Left ventricle myocardium inferior (tissue), 1 donor: ENCODE data around the gene UGT8. TPM values are rescaled to one million over a fixed set of nuclear protein-coding genes. Genes with fewer than 3 reads are reported as not detected.
"Not testable (repeated sequence)": the region's sequence is repeated elsewhere in the genome, so short reads cannot be mapped to it uniquely, and the experiment has no call there.

Experiments
- DNase-seq: peaks from one replicate; pipeline ENCODE4 v3.0.0-alpha.2; 2020
- H3K27ac ChIP-seq: fragments of 200-600 bp; replicated peaks from 2 replicates; pipeline ENCODE4 v1.8.0; 2021
- H3K27me3 ChIP-seq: fragments of 200-600 bp; 2 replicates; pipeline ENCODE4 v1.8.0; 2021; ENCODE audit warnings: low read depth
- H3K36me3 ChIP-seq: fragments of 200-600 bp; 2 replicates; pipeline ENCODE4 v1.8.0; 2021
- H3K4me1 ChIP-seq: fragments of 200-600 bp; 2 replicates; pipeline ENCODE4 v1.8.0; 2021
- H3K4me3 ChIP-seq: fragments of 200-600 bp; 2 replicates; pipeline ENCODE4 v1.8.0; 2021; ENCODE audit warnings: mild to moderate bottlenecking, moderate library complexity
- H3K9me3 ChIP-seq: fragments of 200-600 bp; replicated peaks from 2 replicates; pipeline ENCODE4 v1.8.0; 2021
- intact Hi-C: fragments of 100-400 bp; cut with micrococcal nuclease; formaldehyde crosslinking; loops from one replicate; pipeline ENCODE4 v1.11.0; 2022
- total RNA-seq: library from RNA; stranded (reverse); fragmentation: NEBNext Ultra II Directional; extraction: Animal tissue kit (Norgen Biotek cat#: 25700); gene quantifications from one replicate; pipeline ENCODE4 v1.2.1, GENCODE V29; 2021
- TF ChIP-seq, protein P1 (sequence below): fragments of 200-600 bp; IDR thresholded peaks from 2 replicates; pipeline ENCODE4 v1.8.0; 2021; ENCODE audit warnings: antibody characterized with exemption, mild to moderate bottlenecking, borderline replicate concordance
- donor health status: DM: no; HTN: yes; CAD: no; lungs with severe emphysema.

The UGT8 gene
- total RNA-seq, 1 donor from 2014 or later, result not detected

GRCh38 chr4:114659386-114660008, 60.9 kb downstream of the UGT8 start:
- Histone ChIP-seq H3K27me3 (no peaks in the 10 kb centered on the region), H3K4me3 (no peak overlapping the region), H3K4me1 (no peaks in the 10 kb centered on the region), H3K9me3 (no peaks in the 10 kb centered on the region), H3K27ac (no peak overlapping the region), H3K36me3 (no peaks in the 10 kb centered on the region)
- intact Hi-C loops, result loop anchor here (10.0 kb wide), 1 partner anchor 275 kb away; no protein-coding TSS in a partner anchor
- peak; percentile 12 for DNase-seq
- TF ChIP-seq, protein P1, sequence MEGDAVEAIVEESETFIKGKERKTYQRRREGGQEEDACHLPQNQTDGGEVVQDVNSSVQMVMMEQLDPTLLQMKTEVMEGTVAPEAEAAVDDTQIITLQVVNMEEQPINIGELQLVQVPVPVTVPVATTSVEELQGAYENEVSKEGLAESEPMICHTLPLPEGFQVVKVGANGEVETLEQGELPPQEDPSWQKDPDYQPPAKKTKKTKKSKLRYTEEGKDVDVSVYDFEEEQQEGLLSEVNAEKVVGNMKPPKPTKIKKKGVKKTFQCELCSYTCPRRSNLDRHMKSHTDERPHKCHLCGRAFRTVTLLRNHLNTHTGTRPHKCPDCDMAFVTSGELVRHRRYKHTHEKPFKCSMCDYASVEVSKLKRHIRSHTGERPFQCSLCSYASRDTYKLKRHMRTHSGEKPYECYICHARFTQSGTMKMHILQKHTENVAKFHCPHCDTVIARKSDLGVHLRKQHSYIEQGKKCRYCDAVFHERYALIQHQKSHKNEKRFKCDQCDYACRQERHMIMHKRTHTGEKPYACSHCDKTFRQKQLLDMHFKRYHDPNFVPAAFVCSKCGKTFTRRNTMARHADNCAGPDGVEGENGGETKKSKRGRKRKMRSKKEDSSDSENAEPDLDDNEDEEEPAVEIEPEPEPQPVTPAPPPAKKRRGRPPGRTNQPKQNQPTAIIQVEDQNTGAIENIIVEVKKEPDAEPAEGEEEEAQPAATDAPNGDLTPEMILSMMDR, result peak; percentile 80

DNA sequence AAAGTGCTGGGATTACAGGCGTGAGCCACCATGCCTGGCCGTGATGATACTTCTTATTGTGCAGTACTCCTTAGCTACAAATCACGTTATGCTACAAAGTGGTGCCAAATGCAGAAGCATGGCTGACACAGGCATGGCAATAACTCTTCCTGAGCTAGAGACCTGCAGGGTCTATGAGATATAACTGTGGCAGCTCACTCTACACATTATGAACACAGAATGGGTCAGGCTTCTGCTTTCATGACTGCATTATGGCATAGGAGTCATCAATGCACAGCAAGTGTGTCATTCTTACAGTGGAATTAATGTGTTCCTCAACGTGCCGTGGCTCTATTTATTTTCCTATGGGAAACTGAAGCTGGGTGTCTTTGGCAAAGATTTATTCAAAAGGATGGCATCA, 64.5 kb downstream of the UGT8 start:
- no peak for DNase-seq
- TF ChIP-seq, protein P1, result no peak
- Histone ChIP-seq H3K4me3 (no peak overlapping the region), H3K9me3 (no peaks in the 10 kb centered on the region), H3K27ac (no peak overlapping the region), H3K4me1 (no peaks in the 10 kb centered on the region), H3K36me3 (no peaks in the 10 kb centered on the region), H3K27me3 (no peaks in the 10 kb centered on the region)
- intact Hi-C loops, result no loop called here

DNA sequence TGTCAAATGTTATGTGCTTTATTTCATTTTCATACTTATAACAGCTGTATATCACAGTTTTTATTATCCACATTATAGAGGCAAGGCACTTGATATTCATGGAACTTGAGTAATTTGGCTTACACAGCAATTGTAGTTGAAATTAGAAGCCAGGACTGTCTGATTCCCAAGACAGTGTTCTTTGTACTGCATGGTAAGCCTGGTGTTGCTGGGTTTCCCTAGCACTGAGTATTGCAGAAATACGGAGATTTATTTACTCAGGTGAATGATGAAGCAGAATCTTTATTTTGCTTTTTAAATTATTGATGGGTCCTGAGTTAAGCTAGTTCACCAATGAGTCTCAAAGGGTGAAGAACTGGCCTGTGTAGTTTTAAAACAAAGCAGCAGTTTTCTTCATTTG, 70.0 kb downstream of the UGT8 start:
- Histone ChIP-seq H3K4me3 (no peak overlapping the region), H3K27me3 (no peaks in the 10 kb centered on the region), H3K9me3 (peaks cover 5% of the 10 kb centered on the region), H3K4me1 (no peaks in the 10 kb centered on the region), H3K36me3 (no peaks in the 10 kb centered on the region), H3K27ac (no peak overlapping the region)
- no peak for DNase-seq
- TF ChIP-seq, protein P1, result no peak
- intact Hi-C loops, result no loop called here

- H3K4me1 ChIP-seq, H3K27me3 ChIP-seq, H3K4me3 ChIP-seq, H3K27ac ChIP-seq, DNase-seq, intact Hi-C loops, H3K36me3 ChIP-seq, H3K9me3 ChIP-seq: not testable (repeated sequence)
Observed at GRCh38 chr4:114670733-114671132, 72.1 kb downstream of the UGT8 start.

GRCh38 chr4:114673306-114673705, 74.7 kb downstream of the UGT8 start:
- TF ChIP-seq, protein P1, result no peak
- H3K4me1 ChIP-seq, result no peaks in the 10 kb centered on the region
- DNase-seq, result no peak
- H3K9me3 ChIP-seq, result peaks cover 5% of the 10 kb centered on the region
- H3K27ac ChIP-seq, result no peak overlapping the region
- H3K4me3 ChIP-seq, result no peak overlapping the region
- H3K27me3 ChIP-seq, result no peaks in the 10 kb centered on the region
- intact Hi-C loops, result no loop called here
- H3K36me3 ChIP-seq, result no peaks in the 10 kb centered on the region

DNA sequence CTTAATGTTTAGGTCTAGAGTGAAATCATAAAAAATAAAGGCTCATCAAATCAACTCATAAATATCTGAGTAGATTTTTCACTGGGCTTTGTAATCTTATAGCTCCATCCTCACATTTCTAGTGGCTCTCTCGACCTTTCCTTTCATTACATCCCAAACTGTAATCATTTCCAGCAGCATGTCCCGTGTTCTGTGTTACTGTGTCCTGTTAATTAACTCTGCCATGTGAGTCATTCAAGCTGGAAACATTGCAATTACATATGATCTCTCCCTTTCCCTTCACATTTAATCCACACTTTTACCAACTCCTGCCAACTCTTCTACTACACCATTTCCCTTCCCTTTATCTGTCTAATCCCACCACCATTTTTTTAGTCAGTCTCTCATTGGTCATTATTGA, 75.5 kb downstream of the UGT8 start:
- no peaks in the 10 kb centered on the region for H3K4me1 ChIP-seq
- H3K36me3 ChIP-seq, result no peaks in the 10 kb centered on the region
- no peaks in the 10 kb centered on the region for H3K27me3 ChIP-seq
- H3K4me3 ChIP-seq, result no peak overlapping the region
- no peak for DNase-seq
- peaks cover 5% of the 10 kb centered on the region for H3K9me3 ChIP-seq
- H3K27ac ChIP-seq, result no peak overlapping the region
- TF ChIP-seq, protein P1, result no peak
- intact Hi-C loops, result no loop called here
